Stimulated activated CD8-positive, alpha-beta memory T cell treated with anti-CD3 and anti-CD28 coated beads, Interleukin-4, amount 100 ng/mL, for 24 hours (primary cell): ENCODE measurements around the gene ATP6V1G3.
"Not testable (repeated sequence)": the region's sequence is repeated elsewhere in the genome, so short reads cannot be mapped to it uniquely, and the experiment has no call there.

Experiments used
- DNase-seq: peaks from one replicate; pipeline ENCODE4 v3.0.0-alpha.2; 2020; ENCODE audit warnings: low read depth

Gene ATP6V1G3

DNA sequence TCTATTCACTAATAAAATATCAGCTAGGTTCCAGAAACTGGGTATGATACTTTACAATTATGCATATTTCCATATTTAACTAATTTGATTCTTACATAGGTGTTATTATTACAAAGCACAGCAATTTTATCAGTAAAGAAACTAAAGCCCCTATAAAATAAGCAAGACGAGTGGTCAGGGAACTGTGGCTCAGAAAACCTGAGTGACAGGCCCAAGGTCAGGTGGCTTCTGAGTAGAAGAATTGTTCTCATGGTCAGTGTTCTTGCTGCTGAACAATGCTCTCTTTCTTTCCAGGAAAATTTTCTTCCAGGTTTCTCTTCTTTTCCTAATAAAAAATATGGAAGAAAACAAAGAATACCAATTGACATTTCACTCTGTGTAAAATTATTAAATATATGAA is 2.2 kb upstream of the ATP6V1G3 start:
- DNase-seq: no peak

- DNase-seq: no peak
Observed at GRCh38 chr1:198541737-198542136, 1.3 kb upstream of the ATP6V1G3 start.

- DNase-seq: no peak
Observed at GRCh38 chr1:198538579-198539364, 1.7 kb downstream of the ATP6V1G3 start.

GRCh38 chr1:198535631-198536030 is 4.8 kb downstream of the ATP6V1G3 start:
- no peak for DNase-seq

GRCh38 chr1:198534548-198535418 is 5.7 kb downstream of the ATP6V1G3 start:
- no peak for DNase-seq

GRCh38 chr1:198531891-198532290 is 8.6 kb downstream of the ATP6V1G3 start:
- DNase-seq: no peak

- no peak for DNase-seq
Observed at GRCh38 chr1:198530953-198531352, 9.5 kb downstream of the ATP6V1G3 start.

GRCh38 chr1:198529414-198529813 is 11.1 kb downstream of the ATP6V1G3 start:
- no peak for DNase-seq

DNA sequence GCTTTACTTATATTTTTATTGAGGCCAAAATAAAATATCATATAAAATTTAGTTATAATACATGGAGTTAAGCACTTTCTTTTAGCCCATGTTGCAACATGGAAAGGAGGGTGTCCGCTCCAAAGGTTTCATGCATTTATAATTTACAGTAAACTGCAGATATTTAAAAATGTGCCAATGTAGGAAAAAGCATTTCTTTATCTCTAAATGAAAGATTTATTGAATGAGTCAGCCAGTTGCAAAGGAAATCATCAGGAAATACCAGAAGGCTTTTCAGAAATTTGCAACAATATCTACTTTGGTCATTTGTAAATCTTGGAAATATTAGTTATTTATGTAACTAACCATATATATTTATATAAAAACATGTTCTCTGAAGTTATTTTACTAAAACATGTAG is 12.1 kb downstream of the ATP6V1G3 start:
- DNase-seq: no peak

GRCh38 chr1:198524556-198524955 is 15.9 kb downstream of the ATP6V1G3 start:
- DNase-seq: no peak

GRCh38 chr1:198524127-198524526 is 16.4 kb downstream of the ATP6V1G3 start:
- DNase-seq: not testable (repeated sequence)

- no peak for DNase-seq
Observed at GRCh38 chr1:198523182-198523950, 17.1 kb downstream of the ATP6V1G3 start.

DNA sequence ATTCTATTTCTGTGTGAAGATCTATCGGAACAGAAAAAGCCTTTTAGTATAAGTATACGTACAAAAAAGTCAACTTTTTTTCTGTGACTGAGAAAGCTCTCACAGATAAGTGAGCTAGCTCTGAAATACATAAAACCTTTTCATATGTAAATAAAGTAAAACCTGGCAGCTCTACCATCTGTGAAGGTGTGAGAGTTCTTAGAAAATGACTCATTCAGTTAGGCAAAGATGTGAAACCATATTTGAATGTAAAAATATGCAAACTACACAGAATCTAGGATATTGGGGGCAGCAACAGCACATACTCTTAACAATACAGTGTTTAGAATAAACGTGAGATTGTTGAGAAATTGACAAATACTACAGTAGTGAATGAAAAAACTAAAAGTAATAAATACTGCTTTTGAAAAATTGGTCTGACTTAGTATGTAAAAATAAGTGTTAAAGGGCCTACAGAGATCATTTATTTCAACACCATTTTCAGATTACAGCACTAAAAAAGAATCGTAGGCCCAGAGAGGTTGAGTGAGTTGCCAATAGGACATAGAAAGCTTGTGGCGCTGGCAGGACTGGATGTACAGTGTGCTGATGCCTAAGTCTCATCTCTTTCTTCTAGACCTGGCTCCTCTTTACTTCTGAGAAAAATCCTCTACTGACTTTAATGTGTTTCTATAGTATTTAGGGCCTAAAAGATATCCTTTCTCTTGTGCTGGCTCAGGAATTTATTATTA is 19.8 kb downstream of the ATP6V1G3 start:
- no peak for DNase-seq

DNA sequence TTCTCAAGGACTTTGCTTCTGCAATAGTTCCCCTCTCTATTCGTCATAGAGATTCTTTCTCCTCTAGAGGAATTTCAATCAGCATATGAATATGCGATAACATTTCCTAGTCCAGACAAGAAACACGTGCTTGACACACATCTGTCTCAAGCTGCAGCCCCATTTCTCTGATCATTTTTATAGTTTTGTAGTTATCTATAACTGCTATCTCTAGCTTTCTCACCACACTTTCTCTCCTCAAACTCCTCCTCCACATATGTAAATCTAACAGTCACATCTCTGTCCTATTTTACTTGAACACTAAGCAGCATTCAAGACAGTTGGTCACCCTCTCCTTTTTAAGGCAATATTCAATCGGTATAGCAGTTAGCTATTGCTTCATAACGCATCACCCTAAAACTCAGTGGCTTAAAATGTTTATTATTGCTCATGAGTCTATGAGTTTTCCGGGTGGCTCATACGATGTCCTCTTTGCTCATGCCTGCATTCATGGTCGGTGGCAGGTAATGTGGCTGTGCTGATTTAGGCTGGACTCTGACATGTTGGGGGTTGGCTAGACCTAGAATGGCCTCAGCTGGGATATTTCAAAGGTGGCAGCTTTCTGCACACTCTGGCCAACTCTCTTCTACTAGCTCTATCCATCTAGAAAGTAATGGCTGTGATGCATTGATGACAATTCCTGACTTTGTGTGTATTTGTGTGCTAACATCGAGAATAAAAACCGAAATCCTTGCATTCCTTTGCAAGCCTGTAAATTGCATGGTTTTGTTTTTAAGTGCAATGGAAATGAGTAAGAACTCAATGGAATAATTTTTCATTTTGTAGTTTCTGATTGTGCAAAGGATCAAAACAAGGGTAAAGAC is 20.6 kb downstream of the ATP6V1G3 start:
- DNase-seq: no peak

DNA sequence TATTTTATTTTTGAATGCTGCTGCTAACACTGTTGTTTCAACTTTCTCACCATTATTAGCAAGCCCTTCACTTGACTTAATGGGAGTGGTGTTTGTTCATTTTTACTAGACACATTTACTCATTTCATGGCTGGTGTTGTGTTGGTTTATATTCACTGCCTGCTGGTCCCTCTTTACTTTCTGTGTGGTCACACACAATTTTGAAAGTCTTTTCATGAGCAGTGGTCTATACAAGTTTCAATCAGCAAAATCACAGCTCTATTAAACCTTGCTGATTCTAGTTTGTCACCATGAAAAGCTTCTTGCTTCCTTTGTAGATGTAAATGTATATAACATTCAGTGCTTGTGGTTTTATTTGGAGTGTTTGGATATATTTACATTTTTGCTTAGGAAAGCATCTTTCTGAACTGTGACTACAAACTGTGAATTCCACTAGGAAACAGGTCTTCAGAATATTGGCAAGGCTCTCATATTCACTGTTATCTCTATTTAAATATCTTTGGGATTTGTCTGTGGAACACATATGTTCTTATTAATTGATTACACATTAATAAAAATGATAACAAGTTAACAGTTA is 22.8 kb downstream of the ATP6V1G3 start:
- no peak for DNase-seq

GRCh38 chr1:198500096-198500495 is 40.4 kb downstream of the ATP6V1G3 start:
- no peak for DNase-seq

GRCh38 chr1:198499588-198499987 is 40.9 kb downstream of the ATP6V1G3 start:
- DNase-seq: no peak

- no peak for DNase-seq
Observed at GRCh38 chr1:198498881-198499280, 41.6 kb downstream of the ATP6V1G3 start.

DNA sequence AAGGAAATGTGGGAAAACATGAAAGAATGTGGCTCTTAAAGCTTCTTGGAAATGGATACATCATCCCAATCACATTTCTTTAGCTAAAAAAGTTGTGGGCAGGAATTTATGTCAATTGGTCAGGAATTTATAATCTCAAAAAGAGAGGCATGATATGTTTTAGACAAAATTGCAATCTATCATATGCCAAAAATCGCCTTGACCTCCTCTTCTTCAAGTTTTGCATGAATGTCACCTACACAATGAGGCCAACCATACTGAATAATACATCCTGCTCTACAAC is 42.4 kb downstream of the ATP6V1G3 start:
- no peak for DNase-seq

GRCh38 chr1:198497326-198498102 is 43.0 kb downstream of the ATP6V1G3 start:
- DNase-seq: no peak
